H1 (cell line): ENCODE measurements around the gene ORC2. TPM values are rescaled to one million over a fixed set of nuclear protein-coding genes. Genes with fewer than 3 reads are reported as not detected.
A peak's percentile ranks its signal among the peaks of the same experiment; 100 is the strongest.

ENCODE experiments used
- CTCF ChIA-PET: fragments of 300-600 bp; sonication (Branson Sonifier 250); formaldehyde crosslinking; loops from one replicate; lab custom pipeline; 2021; ENCODE audit not compliant: partially characterized antibody; lab: Charles Lee
- POLR2A ChIA-PET: fragments of 300-600 bp; sonication (Branson Sonifier 250); formaldehyde crosslinking; loops from one replicate; lab custom pipeline; 2021; ENCODE audit warnings: inconsistent platforms; ENCODE audit not compliant: partially characterized antibody; lab: Charles Lee
- DNase-seq, 2 experiments: peaks; one replicate each; pipeline versions ENCODE4 v3.0.0 to v3.0.0-alpha.2; 2010 to 2022; ENCODE audit warnings: low spot score in 2 of 2, low read depth in 1 of 2, mixed read lengths in 1 of 2
- FAIRE-seq: peaks from 2 replicates; lab custom pipeline; 2011; peaks lifted over from hg19 to GRCh38; lab: Jason Lieb, UNC
- H2AFZ ChIP-seq: 2 replicates; pipeline ENCODE4 v1.8.1; 2012; ENCODE audit warnings: low read length, inconsistent platforms
- H2AK5ac ChIP-seq: 2 replicates; pipeline ENCODE4 v1.6.1; 2013; ENCODE audit warnings: low read depth, low read length
- H2BK120ac ChIP-seq: replicated peaks from 2 replicates; pipeline ENCODE3; 2013; ENCODE audit warnings: low read depth, low read length, inconsistent platforms
- H2BK12ac ChIP-seq: 2 replicates; pipeline ENCODE4 v1.6.1; 2013; ENCODE audit warnings: low read depth, low read length
- H2BK15ac ChIP-seq: 2 replicates; pipeline ENCODE4 v1.6.1; 2013; ENCODE audit warnings: low read length
- H2BK20ac ChIP-seq: 2 replicates; pipeline ENCODE4 v1.6.1; 2013; ENCODE audit warnings: low read length
- H2BK5ac ChIP-seq: 2 replicates; pipeline ENCODE4 v1.6.1; 2013; ENCODE audit warnings: low read depth, low read length
- H3K14ac ChIP-seq: 2 replicates; pipeline ENCODE4 v1.6.1; 2013; ENCODE audit warnings: inconsistent platforms; ENCODE audit not compliant: insufficient read length
- H3K18ac ChIP-seq: 2 replicates; pipeline ENCODE4 v1.6.1; 2013; ENCODE audit warnings: low read length; ENCODE audit errors: extremely low read depth
- H3K23ac ChIP-seq: 2 replicates; pipeline ENCODE4 v1.6.1; 2013; ENCODE audit warnings: inconsistent platforms; ENCODE audit not compliant: insufficient read length
- H3K23me2 ChIP-seq: 2 replicates; pipeline ENCODE4 v1.6.1; 2013; ENCODE audit warnings: low read depth, low read length
- H3K27ac ChIP-seq: 2 replicates; pipeline ENCODE4 v1.6.1; 2011; ENCODE audit warnings: low read depth, low read length, inconsistent platforms
- H3K27me3 ChIP-seq, 4 experiments: replicated peaks in 1 of 4; 1 replicate in 1 of 4; 2 replicates in 3 of 4; pipeline versions ENCODE4 v1.6.1 to v1.8.1; 2011 to 2013; ENCODE audit warnings: low read length in 3 of 4, mild to moderate bottlenecking in 3 of 4, inconsistent platforms in 2 of 4, mixed read lengths in 2 of 4, moderate library complexity in 1 of 4; ENCODE audit not compliant: control insufficient read depth in 3 of 4, insufficient read depth in 3 of 4; ENCODE audit errors: extremely low read depth in 1 of 4
- H3K36me3 ChIP-seq, 4 experiments: 2 replicates each; pipeline versions ENCODE4 v1.6.1 to v1.8.1; 2011 to 2013; ENCODE audit warnings: mild to moderate bottlenecking in 4 of 4, low read length in 3 of 4, moderate library complexity in 2 of 4, control low read depth in 1 of 4, inconsistent platforms in 1 of 4; ENCODE audit not compliant: insufficient read depth in 4 of 4, control insufficient read depth in 2 of 4
- H3K4ac ChIP-seq: replicated peaks from 2 replicates; pipeline ENCODE3; 2013; ENCODE audit warnings: low read length, low read depth, mixed read lengths, inconsistent platforms; ENCODE audit not compliant: insufficient read length
- H3K4me1 ChIP-seq, 4 experiments: replicated peaks in 1 of 4; 1 replicate in 1 of 4; 2 replicates in 3 of 4; pipeline versions ENCODE4 v1.6.1 to v1.8.1; 2011 to 2013; ENCODE audit warnings: low read length in 3 of 4, inconsistent platforms in 2 of 4, mixed read lengths in 1 of 4; ENCODE audit not compliant: insufficient read depth in 4 of 4, control insufficient read depth in 3 of 4
- H3K4me2 ChIP-seq, 2 experiments: 2 replicates each; pipeline versions ENCODE4 v1.6.1 to v1.8.1; 2011 to 2013; ENCODE audit warnings: low read depth in 2 of 2, low read length in 2 of 2, control low read depth in 1 of 2, inconsistent platforms in 1 of 2, mild to moderate bottlenecking in 1 of 2; ENCODE audit not compliant: insufficient read depth in 1 of 2
- H3K4me3 ChIP-seq, 4 experiments: fragments of 200-600, 300-600 bp in 1 of 4; sonication (generic), shearing (Covaris generic), sonication (Bioruptor Twin) in 1 of 4; 2 replicates each; pipeline versions ENCODE4 v1.5.1 to v1.8.1; 2011 to 2016; ENCODE audit warnings: low read length in 4 of 4, low read depth in 3 of 4, control low read depth in 2 of 4, inconsistent platforms in 2 of 4, mild to moderate bottlenecking in 2 of 4, mixed read lengths in 1 of 4, moderate library complexity in 1 of 4; ENCODE audit not compliant: insufficient read depth in 2 of 4; ENCODE audit errors: extremely low read depth in 1 of 4
- H3K56ac ChIP-seq: replicated peaks from 2 replicates; pipeline ENCODE3; 2013; ENCODE audit warnings: low read depth, mild to moderate bottlenecking, mixed read lengths, low read length, inconsistent platforms; ENCODE audit not compliant: insufficient read length
- H3K79me1 ChIP-seq: 2 replicates; pipeline ENCODE4 v1.6.1; 2013; ENCODE audit warnings: low read depth, low read length, control low read depth
- H3K79me2 ChIP-seq, 2 experiments: 2 replicates each; pipeline versions ENCODE4 v1.6.1 to v1.8.1; 2012 to 2013; ENCODE audit warnings: low read length in 2 of 2, mild to moderate bottlenecking in 2 of 2, inconsistent platforms in 1 of 2; ENCODE audit not compliant: insufficient read depth in 2 of 2, control insufficient read depth in 1 of 2
- H3K9ac ChIP-seq, 4 experiments: replicated peaks in 1 of 4; 1 replicate in 1 of 4; 2 replicates in 3 of 4; pipeline versions ENCODE4 v1.6.1 to v1.8.1; 2011 to 2013; ENCODE audit warnings: low read depth in 3 of 4, low read length in 3 of 4, control low read depth in 2 of 4, mild to moderate bottlenecking in 2 of 4, moderate library complexity in 2 of 4, inconsistent platforms in 1 of 4; ENCODE audit errors: extremely low read depth in 1 of 4
- H3K9me3 ChIP-seq, 2 experiments: 2 replicates each; pipeline versions ENCODE4 v1.6.1 to v1.8.1; 2012 to 2013; ENCODE audit warnings: mild to moderate bottlenecking in 2 of 2, moderate library complexity in 2 of 2, control low read depth in 1 of 2, inconsistent platforms in 1 of 2, low read depth in 1 of 2, low read length in 1 of 2, mixed read lengths in 1 of 2; ENCODE audit not compliant: insufficient read depth in 2 of 2
- H4K20me1 ChIP-seq, 2 experiments: replicated peaks in 1 of 2; 2 replicates each; pipeline versions ENCODE3 to v1.8.1; 2011 to 2013; ENCODE audit warnings: inconsistent platforms in 2 of 2, low read length in 2 of 2, mild to moderate bottlenecking in 1 of 2; ENCODE audit not compliant: insufficient read depth in 2 of 2, control insufficient read depth in 1 of 2
- H4K5ac ChIP-seq: 2 replicates; pipeline ENCODE4 v1.6.1; 2013; ENCODE audit warnings: low read length, low read depth, mixed read lengths, inconsistent platforms; ENCODE audit not compliant: insufficient read length
- H4K8ac ChIP-seq: 2 replicates; pipeline ENCODE4 v1.8.0; 2013; ENCODE audit warnings: mild to moderate bottlenecking, moderate library complexity, low read length, inconsistent platforms; ENCODE audit not compliant: insufficient read depth; ENCODE audit errors: extremely low read depth
- H4K91ac ChIP-seq: replicated peaks from 2 replicates; pipeline ENCODE3; 2013; ENCODE audit warnings: low read length, mixed read lengths, inconsistent platforms; ENCODE audit not compliant: insufficient read length
- FOSL1 ChIP-seq: IDR thresholded peaks from 2 replicates; pipeline ENCODE4 v1.6.1; 2011; ENCODE audit warnings: mild to moderate bottlenecking, low read depth, low read length, moderate library complexity; ENCODE audit not compliant: insufficient read depth
- POLR2A ChIP-seq, 2 experiments: IDR thresholded peaks; 1 replicate in 1 of 2; 2 replicates in 1 of 2; pipeline ENCODE4 v1.6.1; 2011; ENCODE audit warnings: low read depth in 2 of 2, low read length in 2 of 2, mild to moderate bottlenecking in 2 of 2; ENCODE audit errors: control extremely low read depth in 1 of 2
- RAD21 ChIP-seq, 2 experiments: IDR thresholded peaks in 1 of 2; conservative IDR thresholded peaks in 1 of 2; 2 replicates each; pipeline ENCODE4 v1.6.1; 2011; ENCODE audit warnings: low read depth in 2 of 2, low read length in 2 of 2, improper control_type of control experiment in 1 of 2, inconsistent platforms in 1 of 2, mild to moderate bottlenecking in 1 of 2, moderate library complexity in 1 of 2
- SP4 ChIP-seq: IDR thresholded peaks from 2 replicates; pipeline ENCODE4 v1.6.1; 2012; ENCODE audit warnings: low read length, inconsistent platforms
- WGBS, 2 experiments: shearing (Covaris generic) in 1 of 2; methylation state at CpG; one replicate each; pipeline versions ENCODE4 v1.1.6 to v1.1.7; 2013 to 2015; ENCODE audit warnings: low lambda C conversion rate in 2 of 2, mixed read lengths in 2 of 2, inconsistent platforms in 1 of 2, low coverage in 1 of 2, missing lambda C conversion rate in 1 of 2; ENCODE audit not compliant: insufficient replicate concordance in 2 of 2, insufficient coverage in 1 of 2, insufficient read length in 1 of 2; ENCODE audit errors: extremely low coverage in 1 of 2, missing lambda C conversion rate in 1 of 2; 5-methylcytosine and 5-hydroxymethylcytosine counted together
- polyA plus RNA-seq, 7 experiments: library from polyadenylated mRNA; depleted of rRNA in 3 of 7; stranded (reverse) in 5 of 7; unstranded in 2 of 7; fragments of >200 nt in 5 of 7; fragments of 200-250 nt in 2 of 7; gene quantifications; 1 replicate in 5 of 7; 2 replicates in 1 of 7; 4 replicates in 1 of 7; pipeline versions ENCODE4 v1.2.1 to v1.2.3, GENCODE V29; 2011 to 2013; ENCODE audit warnings: missing spikeins in 2 of 7, mixed read lengths in 2 of 7
- total RNA-seq: library from RNA; stranded (reverse); fragmentation: NEBNext Ultra II Directional; extraction: Animal tissue kit (Norgen Biotek cat#: 25700); gene quantifications from 2 replicates; pipeline ENCODE4 v1.2.1, GENCODE V29; 2021

The ORC2 gene
- total and polyA plus RNA-seq, 2 of the 8 experiments (the other 6 are each of a cell fraction or from before 2014, with no cell fraction given) = 7.1 to 89.8 TPM

DNA sequence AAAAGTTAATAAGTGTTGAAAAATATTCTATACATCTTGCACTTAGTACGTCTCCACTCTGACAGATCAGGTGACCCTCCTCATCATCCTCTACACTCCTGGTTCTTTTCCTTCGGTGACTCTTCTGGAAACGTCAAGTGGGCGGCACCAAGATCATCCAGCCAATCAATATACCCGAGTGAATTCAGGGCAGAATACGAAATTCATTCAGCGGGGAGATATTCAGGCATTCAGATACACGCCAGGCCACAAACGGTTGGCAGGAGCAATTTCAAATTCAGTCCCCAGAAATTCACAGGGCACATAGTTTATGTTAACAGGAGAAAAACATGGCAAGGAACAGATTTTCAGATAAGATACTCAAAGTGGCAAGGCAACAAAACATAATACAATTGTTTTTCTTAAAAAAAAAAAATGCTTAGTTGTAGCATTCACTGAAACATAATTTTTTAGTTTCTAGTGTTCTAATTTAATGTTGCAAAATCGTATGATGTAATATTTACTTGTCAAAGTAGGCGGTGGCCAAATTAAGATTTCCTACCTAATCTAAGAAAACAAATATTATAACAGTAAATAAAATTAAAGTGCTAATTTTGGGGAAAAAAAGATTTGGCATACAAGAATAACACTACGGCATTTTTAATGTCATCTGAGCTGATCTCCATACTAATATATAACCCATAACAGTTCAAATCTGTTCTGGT is 103.2 kb downstream of the ORC2 start:
- no peak overlapping the region for H3K18ac ChIP-seq
- no peak overlapping the region for H3K4me2 ChIP-seq
- H2BK20ac ChIP-seq = no peak overlapping the region
- FAIRE-seq = no peak
- no peak overlapping the region for H2AFZ ChIP-seq
- H4K8ac ChIP-seq = peak overlapping the region; percentile 68; the same call in 1 of the 2 replicates
- no peak overlapping the region for H4K5ac ChIP-seq
- no peak overlapping the region for H2BK5ac ChIP-seq
- no peak overlapping the region for H2BK15ac ChIP-seq
- no peak for DNase-seq
- no peaks in the 10 kb centered on the region; the same call in 1 of the 2 replicates for H3K79me1 ChIP-seq
- no peak overlapping the region for H3K4me3 ChIP-seq
- H4K20me1 ChIP-seq = peaks cover 0 to 4% of the 10 kb centered on the region in 2 experiments
- no peak overlapping the region for H3K9ac ChIP-seq
- H3K36me3 ChIP-seq = peaks cover 8 to 62% (median 42%) of the 10 kb centered on the region in 4 experiments
- H4K91ac ChIP-seq = no peak overlapping the region
- H2AK5ac ChIP-seq = no peak overlapping the region
- H3K56ac ChIP-seq = no peak overlapping the region
- H3K23me2 ChIP-seq = peaks cover 6% of the 10 kb centered on the region; the same call in 1 of the 2 replicates
- H3K27me3 ChIP-seq = no peaks in the 10 kb centered on the region; a peak in 1 of 7 replicates
- H3K14ac ChIP-seq = no peak overlapping the region
- ChIA-PET POLR2A (interaction anchor here (0.9 to 1.9 kb wide), 2 partner anchors 11 to 16 kb away, joined by 5 to 7 read pairs; no protein-coding TSS in a partner anchor), CTCF (interaction anchor here (1.7 kb wide), 1 partner anchor 11 kb away, joined by 4 read pairs; no protein-coding TSS in a partner anchor)
- no peak overlapping the region for H3K4ac ChIP-seq
- no peak overlapping the region for H2BK120ac ChIP-seq
- H3K79me2 ChIP-seq = peaks cover 21 to 49% of the 10 kb centered on the region in 2 experiments
- H3K9me3 ChIP-seq = no peaks in the 10 kb centered on the region
- H2BK12ac ChIP-seq = no peak overlapping the region
- no peak overlapping the region for H3K23ac ChIP-seq
- H3K27ac ChIP-seq = no peak overlapping the region
- H3K4me1 ChIP-seq = peaks cover 0 to 5% (median 0%) of the 10 kb centered on the region in 4 experiments; a peak in 1 of 7 replicates
- 87% methylated on average over 12 of the region's 12 CpGs; no CpG with 5 or more reads in 1 of the 2 experiments for WGBS, 2 experiments
- TF ChIP-seq SP4 = no peak
- TF ChIP-seq FOSL1 = no peak
- no peak for TF ChIP-seq RAD21 (IDR thresholded peaks at IDR 0.05 in 1 of 2, conservative IDR thresholded peaks at IDR 0.05 in 1 of 2; ENCODE audit: low read depth in 2 of 2, low read length in 2 of 2)
- TF ChIP-seq POLR2A (IDR thresholded peaks at IDR 0.05; ENCODE audit: control extremely low read depth in 1 of 2, low read depth in 2 of 2, low read length in 2 of 2) = 0 out of 3 replicates have a peak, but pooled peaks of 1 of the 2 experiments have one; percentile 8
